Esophagus muscularis mucosa (tissue), 4 donors: ENCODE data around the gene CHP1. TPM values are rescaled to one million over a fixed set of nuclear protein-coding genes. Genes with fewer than 3 reads are reported as not detected.
"Not testable (repeated sequence)": the region's sequence is repeated elsewhere in the genome, so short reads cannot be mapped to it uniquely, and the experiment has no call there.

Source experiments
- DNase-seq: peaks from one replicate; pipeline ENCODE4 v3.0.0-alpha.2; 2017; ENCODE audit errors: extremely low spot score
- H3K27ac ChIP-seq, 4 donors: fragments of 200-600 bp; sonication (generic); replicated peaks in 1 of 4; 1 replicate in 3 of 4; 2 replicates in 1 of 4; pipeline ENCODE4 v1.5.1; 2016 to 2019; ENCODE audit warnings: mild to moderate bottlenecking in 1 of 4
- H3K27me3 ChIP-seq, 4 donors: fragments of 200-600 bp; sonication (generic); one replicate each; pipeline versions ENCODE4 v1.5.1 to v1.6.0; 2016 to 2019
- H3K36me3 ChIP-seq, 4 donors: fragments of 200-600 bp; sonication (generic); one replicate each; pipeline ENCODE4 v1.5.1; 2016 to 2019
- H3K4me1 ChIP-seq, 4 donors: fragments of 200-600 bp; sonication (generic); one replicate each; pipeline ENCODE4 v1.5.1; 2016 to 2019
- H3K4me3 ChIP-seq, 4 donors: fragments of 200-600 bp; sonication (generic); 1 replicate in 2 of 4; 2 replicates in 2 of 4; pipeline ENCODE4 v1.5.1; 2016 to 2019; ENCODE audit warnings: mild to moderate bottlenecking in 4 of 4, moderate library complexity in 1 of 4
- H3K9me3 ChIP-seq, 4 donors: fragments of 200-600 bp; sonication (generic); 1 replicate in 3 of 4; 2 replicates in 1 of 4; pipeline ENCODE4 v1.5.1; 2016 to 2019
- EP300 ChIP-seq: sonication (generic); formaldehyde crosslinking; IDR thresholded peaks from one replicate; pipeline ENCODE4 v1.6.1; 2017; ENCODE audit warnings: antibody characterized with exemption
- POLR2A ChIP-seq: fragments of 450-650 bp; IDR thresholded peaks from one replicate; pipeline ENCODE4 v1.6.1; 2017; ENCODE audit warnings: antibody characterized with exemption, moderate library complexity, mild to moderate bottlenecking, low read depth
- POLR2AphosphoS5 ChIP-seq, 2 donors: sonication (generic); formaldehyde crosslinking; IDR thresholded peaks; one replicate each; pipeline ENCODE4 v1.6.1; 2017; ENCODE audit warnings: antibody characterized with exemption in 2 of 2
- WGBS: methylation state at CpG from one replicate; pipeline ENCODE4 v1.1.5; 2018; 5-methylcytosine and 5-hydroxymethylcytosine counted together
- intact Hi-C: fragments of 100-400 bp; cut with DNase I; formaldehyde crosslinking; loops from one replicate; pipeline ENCODE4 v1.15.1; 2023
- total RNA-seq, 4 donors: library from RNA; depleted of rRNA; stranded (reverse); fragments of >200 nt; gene quantifications; one replicate each; pipeline versions ENCODE4 v1.1.0 to v1.2.1, GENCODE V29; 2016
- TF ChIP-seq, protein P1 (sequence below), 3 experiments: fragments of 200-600 bp in 2 of 3; fragments of 450-650 bp in 1 of 3; sonication (generic) in 2 of 3; IDR thresholded peaks; one replicate each; pipeline ENCODE4 v1.5.1; 2017 to 2019; ENCODE audit warnings: antibody characterized with exemption in 3 of 3, mild to moderate bottlenecking in 2 of 3, moderate library complexity in 1 of 3

Gene CHP1
- total RNA-seq, 4 donors from 2014 or later = 67.3 to 108 (median 94.5) TPM

DNA sequence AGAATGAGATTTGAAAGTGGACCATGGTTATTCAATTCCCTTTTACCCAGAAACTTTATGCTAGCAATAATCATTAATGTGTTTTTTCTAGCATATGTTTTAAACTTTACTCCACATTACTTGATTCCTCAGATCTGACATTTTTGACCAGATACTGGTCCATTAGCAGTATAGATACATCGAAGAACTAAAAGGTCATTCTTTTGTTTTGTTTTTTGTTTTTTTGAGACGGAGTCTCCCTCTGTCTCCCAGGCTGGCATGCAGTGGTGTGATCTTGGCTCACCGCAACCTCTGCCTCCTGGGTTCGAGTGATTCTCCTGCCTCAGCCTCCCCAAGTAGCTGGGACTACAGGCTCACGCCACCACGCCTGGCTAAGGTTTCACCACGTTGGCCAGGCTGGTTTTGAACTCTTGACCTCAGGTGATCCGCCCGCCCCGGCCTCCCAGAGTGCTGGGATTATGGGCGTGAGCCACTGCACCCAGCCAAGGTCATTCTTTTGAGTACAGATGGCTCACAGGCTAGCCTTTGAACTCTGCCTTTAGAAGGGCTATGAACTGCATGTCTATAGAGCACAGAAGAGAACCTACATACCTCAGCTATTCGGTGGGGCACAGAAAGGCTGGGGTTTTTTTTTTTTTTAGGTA, 28.6 kb downstream of the CHP1 start:
- TF ChIP-seq POLR2AphosphoS5 (IDR thresholded peaks at IDR 0.05) (no peak), POLR2A (no peak), EP300 (no peak)
- TF ChIP-seq, protein P1, sequence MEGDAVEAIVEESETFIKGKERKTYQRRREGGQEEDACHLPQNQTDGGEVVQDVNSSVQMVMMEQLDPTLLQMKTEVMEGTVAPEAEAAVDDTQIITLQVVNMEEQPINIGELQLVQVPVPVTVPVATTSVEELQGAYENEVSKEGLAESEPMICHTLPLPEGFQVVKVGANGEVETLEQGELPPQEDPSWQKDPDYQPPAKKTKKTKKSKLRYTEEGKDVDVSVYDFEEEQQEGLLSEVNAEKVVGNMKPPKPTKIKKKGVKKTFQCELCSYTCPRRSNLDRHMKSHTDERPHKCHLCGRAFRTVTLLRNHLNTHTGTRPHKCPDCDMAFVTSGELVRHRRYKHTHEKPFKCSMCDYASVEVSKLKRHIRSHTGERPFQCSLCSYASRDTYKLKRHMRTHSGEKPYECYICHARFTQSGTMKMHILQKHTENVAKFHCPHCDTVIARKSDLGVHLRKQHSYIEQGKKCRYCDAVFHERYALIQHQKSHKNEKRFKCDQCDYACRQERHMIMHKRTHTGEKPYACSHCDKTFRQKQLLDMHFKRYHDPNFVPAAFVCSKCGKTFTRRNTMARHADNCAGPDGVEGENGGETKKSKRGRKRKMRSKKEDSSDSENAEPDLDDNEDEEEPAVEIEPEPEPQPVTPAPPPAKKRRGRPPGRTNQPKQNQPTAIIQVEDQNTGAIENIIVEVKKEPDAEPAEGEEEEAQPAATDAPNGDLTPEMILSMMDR (IDR thresholded peaks at IDR 0.05) = no peak
- Histone ChIP-seq H3K27ac (no peak overlapping the region), H3K27me3 (no peaks in the 10 kb centered on the region), H3K9me3 (no peaks in the 10 kb centered on the region), H3K36me3 (peaks cover 26 to 63% (median 37%) of the 10 kb centered on the region in 4 donors), H3K4me1 (peaks cover 0 to 10% (median 3%) of the 10 kb centered on the region in 4 donors), H3K4me3 (no peak overlapping the region)
- WGBS = 81% methylated on average over 12 of the region's 12 CpGs
- no peak for DNase-seq
- intact Hi-C loops = no loop called here

DNA sequence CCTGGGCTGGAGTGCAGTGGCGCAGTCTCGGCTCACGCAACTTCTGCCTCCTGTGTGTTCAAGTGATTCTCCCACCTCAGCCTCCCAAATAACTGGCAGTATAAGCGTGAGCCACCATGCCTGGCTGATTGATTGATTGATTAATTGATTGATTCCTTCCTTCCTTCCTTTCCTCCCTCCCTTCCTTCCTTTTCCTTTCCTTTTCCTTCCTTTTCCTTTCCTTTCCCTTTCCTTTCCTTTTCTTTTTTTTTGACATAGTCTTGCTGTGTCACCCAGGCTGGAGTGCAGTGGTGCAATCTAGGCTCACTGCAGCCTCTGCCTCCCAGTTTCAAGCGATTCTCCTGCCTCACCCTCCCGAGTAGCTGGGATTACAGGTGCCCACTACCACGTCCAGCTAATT, 29.9 kb downstream of the CHP1 start:
- H3K36me3 ChIP-seq = peaks cover 39 to 65% (median 45%) of the 10 kb centered on the region in 4 donors
- DNase-seq, H3K27me3 ChIP-seq, intact Hi-C loops, H3K4me3 ChIP-seq, H3K27ac ChIP-seq, H3K9me3 ChIP-seq: not testable (repeated sequence)
- WGBS = 97% methylated on average over 7 of the region's 7 CpGs
- H3K4me1 ChIP-seq = peaks cover 0 to 10% (median 3%) of the 10 kb centered on the region in 4 donors

DNA sequence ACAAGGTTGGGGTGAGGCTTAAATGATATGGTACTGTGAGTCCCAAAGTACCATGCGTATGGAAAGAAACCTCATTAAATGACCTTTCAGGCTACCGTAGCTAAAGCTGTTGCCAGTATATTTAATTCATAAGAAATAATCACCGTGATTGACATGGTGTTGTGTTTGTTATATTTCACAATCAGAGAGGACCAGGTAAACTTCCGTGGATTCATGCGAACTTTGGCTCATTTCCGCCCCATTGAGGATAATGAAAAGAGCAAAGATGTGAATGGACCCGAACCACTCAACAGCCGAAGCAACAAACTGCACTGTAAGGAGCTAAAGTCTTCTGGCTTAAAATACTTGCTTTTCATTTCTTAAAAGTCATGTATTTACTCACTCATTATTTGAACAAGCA, 31.5 kb downstream of the CHP1 start:
- TF ChIP-seq POLR2A (no peak), EP300 (no peak), POLR2AphosphoS5 (IDR thresholded peaks at IDR 0.05) (no peak)
- TF ChIP-seq, protein P1 (IDR thresholded peaks at IDR 0.05) = no peak
- intact Hi-C loops = no loop called here
- no peaks in the 10 kb centered on the region for H3K9me3 ChIP-seq
- no peak for DNase-seq
- no peak overlapping the region for H3K4me3 ChIP-seq
- WGBS = 96% methylated on average over 8 of the region's 8 CpGs
- peaks cover 0 to 10% (median 3%) of the 10 kb centered on the region in 4 donors for H3K4me1 ChIP-seq
- peaks cover 43 to 78% (median 54%) of the 10 kb centered on the region in 4 donors for H3K36me3 ChIP-seq
- H3K27me3 ChIP-seq = no peaks in the 10 kb centered on the region
- H3K27ac ChIP-seq = no peak overlapping the region

DNA sequence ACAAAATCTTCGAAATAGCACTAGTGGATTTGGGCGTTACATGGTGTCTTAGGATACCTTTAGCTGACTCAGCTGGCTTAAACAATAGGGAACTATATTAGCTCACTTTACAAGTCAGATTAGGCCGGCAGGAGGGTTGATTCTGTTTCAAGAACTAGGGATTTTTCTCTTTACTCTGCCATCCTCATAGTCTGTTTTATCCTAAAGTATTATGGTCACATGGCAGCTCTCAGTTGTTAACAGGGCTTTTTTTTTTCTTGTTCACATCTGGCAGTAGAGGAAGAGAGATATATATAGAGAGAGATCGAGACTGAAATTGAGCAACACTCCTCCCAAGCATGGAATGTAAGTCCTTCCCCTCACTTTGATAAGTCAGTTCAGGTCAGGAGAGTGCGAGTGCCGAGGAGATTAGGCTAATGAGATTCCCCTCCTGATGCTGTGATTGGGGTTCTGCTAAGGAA, 32.9 kb downstream of the CHP1 start:
- Histone ChIP-seq H3K27me3 (no peaks in the 10 kb centered on the region), H3K36me3 (peaks cover 39 to 73% (median 51%) of the 10 kb centered on the region in 4 donors), H3K27ac (no peak overlapping the region), H3K9me3 (no peaks in the 10 kb centered on the region), H3K4me1 (peaks cover 0 to 10% (median under 1%) of the 10 kb centered on the region in 4 donors), H3K4me3 (no peak overlapping the region)
- no peak for DNase-seq
- intact Hi-C loops = no loop called here
- 69% methylated on average over 6 of the region's 6 CpGs for WGBS
- TF ChIP-seq, protein P1 (IDR thresholded peaks at IDR 0.05) = no peak
- TF ChIP-seq POLR2A (no peak), POLR2AphosphoS5 (IDR thresholded peaks at IDR 0.05) (no peak), EP300 (no peak)

DNA sequence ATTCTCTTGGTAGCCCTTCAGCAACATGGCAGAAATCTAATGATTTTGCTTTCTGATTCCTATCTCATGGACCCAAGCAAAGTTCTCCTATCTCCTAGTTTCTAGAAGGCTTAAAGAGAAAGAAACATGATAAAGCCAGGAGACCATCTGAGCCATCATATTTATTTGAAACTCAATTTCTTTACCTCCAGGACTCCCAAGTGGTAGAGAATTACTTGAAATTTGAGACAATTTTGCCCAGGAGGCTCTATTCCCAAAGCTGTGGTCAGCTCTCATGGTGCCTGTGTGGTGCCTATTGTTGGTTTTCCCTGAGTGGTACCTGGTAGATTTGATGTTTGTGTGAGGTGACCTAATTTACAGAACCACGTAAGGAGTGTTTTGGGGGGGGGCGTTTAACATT, 38.8 kb downstream of the CHP1 start:
- intact Hi-C loops = no loop called here
- H3K27ac ChIP-seq = no peak overlapping the region
- H3K27me3 ChIP-seq = no peaks in the 10 kb centered on the region
- no peak overlapping the region for H3K4me3 ChIP-seq
- no peak for DNase-seq
- no peaks in the 10 kb centered on the region for H3K9me3 ChIP-seq
- TF ChIP-seq POLR2AphosphoS5 (IDR thresholded peaks at IDR 0.05) (no peak), EP300 (no peak), POLR2A (no peak)
- TF ChIP-seq, protein P1 (IDR thresholded peaks at IDR 0.05) = no peak
- WGBS = 93% methylated on average over 2 of the region's 2 CpGs
- H3K4me1 ChIP-seq = no peaks in the 10 kb centered on the region
- peaks cover 37 to 88% (median 74%) of the 10 kb centered on the region in 4 donors for H3K36me3 ChIP-seq
